ENCODE results near the gene GLIS2. TPM values are rescaled to one million over a fixed set of nuclear protein-coding genes. Genes with fewer than 3 reads are reported as not detected.

GLIS2 gene
- total RNA-seq, 1 donor from 2014 or later = 16.5 TPM

GRCh38 chr16:4338712-4339299 is 22.9 kb downstream of the GLIS2 start:
- peaks cover 2% of the 10 kb centered on the region for H3K4me1 Mint-ChIP-seq (ENCODE audit: low read depth, unreplicated experiment)
- no peak for TF ChIP-seq CTCF (IDR thresholded peaks at IDR 0.05; ENCODE audit: partially characterized antibody, unreplicated experiment)
- DNase-seq = no peak
- H3K27ac Mint-ChIP-seq (ENCODE audit: unreplicated experiment) = no peak overlapping the region
- peaks cover 1% of the 10 kb centered on the region for H3K9me3 Mint-ChIP-seq (ENCODE audit: unreplicated experiment)
- H3K36me3 Mint-ChIP-seq (ENCODE audit: unreplicated experiment) = no peaks in the 10 kb centered on the region
- H3K27me3 Mint-ChIP-seq (ENCODE audit: unreplicated experiment) = peaks cover 1% of the 10 kb centered on the region
- no peak overlapping the region for H3K4me3 Mint-ChIP-seq (ENCODE audit: unreplicated experiment)

GRCh38 chr16:4339455-4339854 is 23.6 kb downstream of the GLIS2 start:
- TF ChIP-seq CTCF (IDR thresholded peaks at IDR 0.05; ENCODE audit: partially characterized antibody, unreplicated experiment) = no peak
- peaks cover 1% of the 10 kb centered on the region for H3K9me3 Mint-ChIP-seq (ENCODE audit: unreplicated experiment)
- H3K36me3 Mint-ChIP-seq (ENCODE audit: unreplicated experiment) = no peaks in the 10 kb centered on the region
- H3K4me3 Mint-ChIP-seq (ENCODE audit: unreplicated experiment) = no peak overlapping the region
- no peak for DNase-seq
- H3K27ac Mint-ChIP-seq (ENCODE audit: unreplicated experiment) = no peak overlapping the region
- peaks cover 2% of the 10 kb centered on the region for H3K4me1 Mint-ChIP-seq (ENCODE audit: low read depth, unreplicated experiment)
- peaks cover 3% of the 10 kb centered on the region for H3K27me3 Mint-ChIP-seq (ENCODE audit: unreplicated experiment)

- Mint-ChIP-seq H3K36me3 (ENCODE audit: unreplicated experiment) (no peaks in the 10 kb centered on the region), H3K4me1 (ENCODE audit: low read depth, unreplicated experiment) (peaks cover 2% of the 10 kb centered on the region), H3K27ac (ENCODE audit: unreplicated experiment) (no peak overlapping the region), H3K4me3 (ENCODE audit: unreplicated experiment) (no peak overlapping the region), H3K9me3 (ENCODE audit: unreplicated experiment) (peaks cover 4% of the 10 kb centered on the region), H3K27me3 (ENCODE audit: unreplicated experiment) (peaks cover 5% of the 10 kb centered on the region)
- DNase-seq = no peak
- TF ChIP-seq CTCF (IDR thresholded peaks at IDR 0.05; ENCODE audit: partially characterized antibody, unreplicated experiment) = no peak
Measured at GRCh38 chr16:4339909-4340308, 24.0 kb downstream of the GLIS2 start.

GRCh38 chr16:4340443-4340842 is 24.6 kb downstream of the GLIS2 start:
- Mint-ChIP-seq H3K9me3 (ENCODE audit: unreplicated experiment) (peaks cover 4% of the 10 kb centered on the region), H3K4me3 (ENCODE audit: unreplicated experiment) (no peak overlapping the region), H3K36me3 (ENCODE audit: unreplicated experiment) (no peaks in the 10 kb centered on the region), H3K4me1 (ENCODE audit: low read depth, unreplicated experiment) (peaks cover 2% of the 10 kb centered on the region), H3K27me3 (ENCODE audit: unreplicated experiment) (peaks cover 6% of the 10 kb centered on the region), H3K27ac (ENCODE audit: unreplicated experiment) (no peak overlapping the region)
- no peak for DNase-seq
- no peak for TF ChIP-seq CTCF (IDR thresholded peaks at IDR 0.05; ENCODE audit: partially characterized antibody, unreplicated experiment)

- Mint-ChIP-seq H3K36me3 (ENCODE audit: unreplicated experiment) (no peaks in the 10 kb centered on the region), H3K4me1 (ENCODE audit: low read depth, unreplicated experiment) (peaks cover 2% of the 10 kb centered on the region), H3K27me3 (ENCODE audit: unreplicated experiment) (peaks cover 8% of the 10 kb centered on the region), H3K27ac (ENCODE audit: unreplicated experiment) (no peak overlapping the region), H3K9me3 (ENCODE audit: unreplicated experiment) (peaks cover 4% of the 10 kb centered on the region), H3K4me3 (ENCODE audit: unreplicated experiment) (no peak overlapping the region)
- DNase-seq = no peak
- no peak for TF ChIP-seq CTCF (IDR thresholded peaks at IDR 0.05; ENCODE audit: partially characterized antibody, unreplicated experiment)
Measured at GRCh38 chr16:4341250-4341649, 25.4 kb downstream of the GLIS2 start.
